HL-60 (cell line): ENCODE data around the gene DDRGK1.

Experiments
- DNase-seq, 2 experiments: peaks; one replicate each; pipeline ENCODE4 v3.0.0-alpha.2; 2010 to 2020; ENCODE audit warnings: low read depth in 1 of 2, low spot score in 1 of 2
- H3K27ac ChIP-seq: fragments of 250-450 bp; sonication (Bioruptor Pico); replicated peaks from 2 replicates; pipeline ENCODE4 v1.5.1; 2020; ENCODE audit warnings: mild to moderate bottlenecking, moderate library complexity
- H3K27me3 ChIP-seq: fragments of 250-450 bp; sonication (Bioruptor Pico); 2 replicates; pipeline ENCODE4 v1.5.1; 2021; ENCODE audit warnings: mild to moderate bottlenecking, moderate library complexity; ENCODE audit not compliant: insufficient read depth, poor library complexity, severe bottlenecking
- H3K4me3 ChIP-seq: replicated peaks from 2 replicates; pipeline ENCODE4 v1.5.1; 2011; ENCODE audit warnings: mild to moderate bottlenecking, control low read depth, low read length; ENCODE audit not compliant: insufficient read depth
- CTCF ChIP-seq: IDR thresholded peaks from one replicate; pipeline ENCODE4 v1.5.1; 2011; ENCODE audit warnings: low read length, control low read depth, inconsistent platforms; ENCODE audit not compliant: insufficient read depth
- GABPA ChIP-seq: IDR thresholded peaks from 2 replicates; pipeline ENCODE4 v1.6.1; 2012; ENCODE audit warnings: low read depth
- POLR2AphosphoS5 ChIP-seq: IDR thresholded peaks from 2 replicates; pipeline ENCODE4 v1.6.1; 2012; ENCODE audit warnings: low read depth
- REST ChIP-seq: IDR thresholded peaks from 2 replicates; pipeline ENCODE4 v1.6.1; 2012; ENCODE audit warnings: low read depth; ENCODE audit not compliant: insufficient replicate concordance
- SPI1 ChIP-seq: IDR thresholded peaks from 2 replicates; pipeline ENCODE4 v1.6.1; 2012; ENCODE audit warnings: low read depth, mild to moderate bottlenecking, borderline replicate concordance

The DDRGK1 gene

DNA sequence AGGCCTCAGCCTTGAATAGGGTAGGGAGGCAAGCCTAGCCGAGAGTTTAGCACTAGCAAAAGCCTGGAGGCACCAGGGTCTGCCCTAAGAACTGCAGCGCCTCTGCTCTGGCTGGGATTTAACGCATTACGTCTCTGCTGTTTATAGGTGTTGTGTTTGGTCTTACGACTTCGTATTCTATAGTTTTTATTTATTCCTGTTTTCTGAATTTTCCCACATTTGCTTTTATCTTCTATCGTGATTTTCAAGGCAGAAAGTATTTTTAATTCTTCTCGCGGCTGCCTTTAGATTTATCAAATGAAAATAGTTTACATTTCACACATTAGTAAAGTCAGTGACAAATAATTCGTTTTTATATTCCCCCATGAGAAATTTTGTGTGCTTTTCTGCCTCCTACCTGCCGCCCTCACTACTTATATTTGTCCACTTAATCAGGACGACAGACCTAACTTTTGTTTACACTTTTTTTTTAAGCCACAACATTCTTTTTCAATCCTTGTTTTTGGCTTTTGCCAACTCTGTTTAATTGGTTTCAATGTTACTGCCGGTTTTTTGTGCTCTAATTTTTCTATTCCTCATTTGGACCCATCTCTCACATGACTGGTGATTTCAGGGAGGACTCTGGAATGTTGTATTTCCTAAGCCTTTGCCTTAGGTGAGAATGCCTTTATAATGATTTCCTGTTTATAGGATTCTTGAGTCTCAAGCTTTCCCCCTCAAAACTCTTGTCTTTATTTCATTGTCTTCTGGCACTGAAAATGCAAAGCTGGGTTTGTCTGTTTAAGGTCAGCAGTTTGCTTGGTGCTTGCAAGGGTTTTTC, 29.8 kb downstream of the DDRGK1 start:
- Histone ChIP-seq H3K4me3 (peak overlapping the region; percentile 91; the same call in 1 of the 2 replicates), H3K27ac (no peak overlapping the region), H3K27me3 (peaks cover 7% of the 10 kb centered on the region)
- no peak for DNase-seq
- no peak for TF ChIP-seq REST
- TF ChIP-seq POLR2AphosphoS5 = no peak
- no peak for TF ChIP-seq CTCF
- no peak for TF ChIP-seq GABPA
- TF ChIP-seq SPI1 = no peak

- peak overlapping the region; percentile 91 for H3K4me3 ChIP-seq
- no peak overlapping the region for H3K27ac ChIP-seq
- peak in 1 of 2 experiments; percentile 76 for DNase-seq
- TF ChIP-seq REST (no peak), POLR2AphosphoS5 (0 out of 2 replicates have a peak, but pooled peaks have one; percentile 1)
- peaks cover 7% of the 10 kb centered on the region for H3K27me3 ChIP-seq
These were observed 30.7 kb downstream of the DDRGK1 start for GRCh38 chr20:3173610-3174441.

DNA sequence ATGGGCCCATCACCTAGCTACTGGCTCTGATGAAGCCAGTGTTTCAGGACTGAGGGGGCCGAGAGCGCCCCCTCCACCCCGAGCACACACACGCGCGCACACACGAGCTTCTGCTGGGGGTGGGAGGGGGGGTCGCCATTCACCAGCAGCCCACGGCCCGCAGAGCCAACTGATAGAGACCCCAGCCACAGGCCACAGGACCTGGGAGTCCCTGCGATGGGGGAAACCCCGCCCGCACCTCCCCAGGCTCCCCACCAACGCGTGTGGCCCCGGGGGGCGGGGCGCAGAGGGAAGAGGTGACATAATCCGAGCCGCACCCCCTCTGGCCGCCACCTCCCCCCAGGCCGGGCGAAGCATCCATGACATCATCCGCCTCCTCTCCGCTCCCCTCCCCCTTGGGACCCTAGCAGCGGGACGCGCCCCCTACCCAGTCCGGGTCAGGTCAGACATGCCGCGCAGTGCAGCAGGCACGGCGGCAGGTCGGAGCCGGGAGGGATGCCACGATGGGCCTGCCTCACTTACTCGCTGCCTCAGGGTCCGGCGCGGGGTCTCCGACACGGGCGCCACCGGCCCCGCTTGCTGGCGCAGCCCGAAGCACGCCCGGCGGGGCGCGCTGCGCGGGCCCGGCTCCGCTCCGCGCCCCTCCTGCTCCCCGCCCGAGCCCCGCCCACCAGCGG, 31.4 kb downstream of the DDRGK1 start, which contains the start of gene LZTS3:
Gene LZTS3 (minus strand): TSS at position 617 of the 677 bp plus-strand sequence. CDS start 6,386 bp downstream, outside the sequence.
- Histone ChIP-seq H3K27me3 (peaks cover 7% of the 10 kb centered on the region), H3K4me3 (peak within 1 kb of the TSS; percentile 91), H3K27ac (no peak within 1 kb of the TSS)
- TF ChIP-seq GABPA (no peak), REST (no peak), POLR2AphosphoS5 (0 out of 2 replicates have a peak, but pooled peaks have one; percentile 7), CTCF (no peak)
- DNase-seq = no peak
